GM23338 (cell line): ENCODE results near the gene ZEB1. TPM values are rescaled to one million over a fixed set of nuclear protein-coding genes. Genes with fewer than 3 reads are reported as not detected.

Experiments used
- ATAC-seq: fragments of 200-7000 bp; cut with Tn5 transposase; 3 replicates; pipeline ENCODE4 v1.9.1; 2020
- DNase-seq: peaks from one replicate; pipeline ENCODE4 v3.0.0-alpha.2; 2015; ENCODE audit warnings: low spot score
- H2AFZ ChIP-seq: fragments of 200-600 bp; sonication (generic); 2 replicates; pipeline ENCODE4 v1.8.0; 2016; ENCODE audit warnings: antibody characterized with exemption, mild to moderate bottlenecking, moderate library complexity
- H3F3A ChIP-seq: fragments of 200-600 bp; sonication (generic); replicated peaks from 2 replicates; pipeline ENCODE4 v1.8.0; 2017; ENCODE audit warnings: antibody characterized with exemption, mixed run types, low read depth
- H3K27ac ChIP-seq: fragments of 200-600 bp; sonication (generic); 2 replicates; pipeline ENCODE4 v1.6.1; 2016; ENCODE audit warnings: low read depth
- H3K27me3 ChIP-seq: fragments of 200-600 bp; sonication (generic); 2 replicates; pipeline ENCODE4 v1.8.0; 2016; ENCODE audit warnings: mild to moderate bottlenecking, mixed run types, moderate library complexity; ENCODE audit not compliant: insufficient read depth
- H3K36me3 ChIP-seq: fragments of 200-600 bp; sonication (generic); 2 replicates; pipeline ENCODE4 v1.8.0; 2016; ENCODE audit warnings: mild to moderate bottlenecking; ENCODE audit not compliant: insufficient read depth
- H3K4me1 ChIP-seq: fragments of 200-600 bp; sonication (generic); 2 replicates; pipeline ENCODE4 v1.8.0; 2016; ENCODE audit warnings: mild to moderate bottlenecking, moderate library complexity; ENCODE audit not compliant: insufficient read depth
- H3K4me2 ChIP-seq: fragments of 200-600 bp; sonication (generic); 2 replicates; pipeline ENCODE4 v1.7.1; 2017; ENCODE audit warnings: mixed run types
- H3K4me3 ChIP-seq: fragments of 200-600 bp; sonication (generic); 2 replicates; pipeline ENCODE4 v1.6.1; 2016; ENCODE audit warnings: mixed run types
- H3K79me2 ChIP-seq: fragments of 200-600 bp; sonication (generic); replicated peaks from 2 replicates; pipeline ENCODE4 v1.8.0; 2017; ENCODE audit warnings: mild to moderate bottlenecking; ENCODE audit not compliant: insufficient read depth
- H3K9me2 ChIP-seq: fragments of 200-600 bp; sonication (generic); 2 replicates; pipeline ENCODE4 v1.8.0; 2017; ENCODE audit not compliant: insufficient read depth
- H4K20me1 ChIP-seq: fragments of 200-600 bp; sonication (generic); replicated peaks from 2 replicates; pipeline ENCODE4 v1.8.0; 2017; ENCODE audit warnings: mild to moderate bottlenecking; ENCODE audit not compliant: insufficient read depth
- H3K27ac Mint-ChIP-seq: 2 replicates; pipeline ENCODE4 v1.8.0; 2020; ENCODE audit warnings: inconsistent platforms, mild to moderate bottlenecking, moderate library complexity, mixed read lengths
- H3K27me3 Mint-ChIP-seq: 3 replicates; pipeline ENCODE4 v1.8.0; 2022; ENCODE audit warnings: low read depth, mild to moderate bottlenecking, moderate library complexity, mixed read lengths, inconsistent platforms; ENCODE audit not compliant: insufficient read depth, poor library complexity
- H3K36me3 Mint-ChIP-seq: 3 replicates; pipeline ENCODE4 v1.8.0; 2021; ENCODE audit warnings: low read depth, mild to moderate bottlenecking, inconsistent platforms, moderate library complexity, mixed read lengths
- H3K4me1 Mint-ChIP-seq: 3 replicates; pipeline ENCODE4 v1.8.0; 2020; ENCODE audit warnings: mild to moderate bottlenecking, inconsistent platforms, mixed read lengths
- H3K4me3 Mint-ChIP-seq: 3 replicates; pipeline ENCODE4 v1.8.0; 2021; ENCODE audit warnings: moderate library complexity, mild to moderate bottlenecking, inconsistent platforms, mixed read lengths
- H3K9me3 Mint-ChIP-seq: 3 replicates; pipeline ENCODE4 v1.8.0; 2020; ENCODE audit warnings: moderate library complexity, mild to moderate bottlenecking, inconsistent platforms, mixed read lengths
- EZH2 ChIP-seq: fragments of 200-600 bp; sonication (generic); IDR thresholded peaks from one replicate; pipeline ENCODE4 v1.8.0; 2017; ENCODE audit warnings: antibody characterized with exemption, mild to moderate bottlenecking, low read depth; ENCODE audit not compliant: unreplicated experiment
- JUNB ChIP-seq: IDR thresholded peaks from one replicate; pipeline ENCODE4 v1.6.1; 2016; ENCODE audit warnings: antibody characterized with exemption; ENCODE audit not compliant: unreplicated experiment
- NANOG ChIP-seq: IDR thresholded peaks from 2 replicates; pipeline ENCODE4 v1.6.1; 2016; ENCODE audit warnings: antibody characterized with exemption, borderline replicate concordance
- STAT1 ChIP-seq: IDR thresholded peaks from one replicate; pipeline ENCODE4 v1.6.1; 2016; ENCODE audit warnings: antibody characterized with exemption; ENCODE audit not compliant: unreplicated experiment
- ZNF114 ChIP-seq: fragments of 250-450 bp; sonication (Bioruptor Pico); IDR thresholded peaks from 2 replicates; pipeline ENCODE4 v1.5.0; 2020; ENCODE audit warnings: mild to moderate bottlenecking, moderate library complexity
- ZNF331 ChIP-seq: fragments of 250-450 bp; sonication (Bioruptor Pico); IDR thresholded peaks from 2 replicates; pipeline ENCODE4 v1.5.0; 2020; ENCODE audit warnings: low read depth, mild to moderate bottlenecking, moderate library complexity
- polyA plus RNA-seq: library from polyadenylated mRNA; unstranded; fragments of >200 nt; fragmentation: Nextera tagmentation; extraction: Ambion mirVana; gene quantifications from 2 replicates; pipeline ENCODE4 v1.2.1, GENCODE V29; 2016
- total RNA-seq: library from RNA; depleted of rRNA; stranded (reverse); fragments of >200 nt; shearing (Covaris generic); gene quantifications from 2 replicates; pipeline ENCODE4 v1.2.3, GENCODE V29; 2014
- TF ChIP-seq, protein P1 (sequence below), 2 experiments: fragments of 200-600 bp in 1 of 2; sonication (generic) in 1 of 2; conservative IDR thresholded peaks; 2 replicates each; pipeline versions ENCODE4 v1.5.1 to v1.6.1; 2016 to 2017; ENCODE audit warnings: antibody characterized with exemption in 2 of 2, low read depth in 2 of 2, mild to moderate bottlenecking in 2 of 2, moderate library complexity in 1 of 2

Gene ZEB1
- total and polyA plus RNA-seq, 2 experiments from 2014 or later = 0.16 to 0.45 TPM

DNA sequence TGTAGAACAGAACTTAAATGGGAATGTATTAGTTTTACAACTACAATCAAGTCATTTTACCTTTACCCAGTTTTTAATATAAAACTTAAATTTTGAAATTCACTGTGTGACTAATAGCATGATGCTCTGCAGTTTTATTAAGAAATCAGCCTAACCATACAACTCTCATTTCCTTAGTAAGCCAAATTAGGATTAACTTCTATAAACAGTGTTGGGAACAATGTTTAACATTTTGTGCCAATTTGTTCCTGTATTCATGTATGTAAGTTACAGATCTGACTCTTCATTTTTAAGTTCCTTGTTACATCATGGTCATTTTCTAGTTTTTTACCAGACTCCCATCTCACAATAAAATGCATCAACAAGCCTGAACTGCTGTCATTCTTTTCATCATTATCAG, 209.8 kb downstream of the ZEB1 start:
- no peaks in the 10 kb centered on the region for H4K20me1 ChIP-seq
- H3K27ac ChIP-seq = no peak overlapping the region
- H3K4me2 ChIP-seq = no peak overlapping the region
- no peaks in the 10 kb centered on the region for H3K79me2 ChIP-seq
- H3K27me3 ChIP-seq = no peaks in the 10 kb centered on the region
- Mint-ChIP-seq H3K4me3 (no peak overlapping the region), H3K27me3 (no peaks in the 10 kb centered on the region), H3K27ac (no peak overlapping the region), H3K36me3 (no peaks in the 10 kb centered on the region), H3K9me3 (no peaks in the 10 kb centered on the region), H3K4me1 (peaks cover 5% of the 10 kb centered on the region; the same call in 2 of the 3 replicates)
- no peak for TF ChIP-seq EZH2
- no peak for TF ChIP-seq ZNF114 (CRISPR knock-in tag)
- TF ChIP-seq, protein P1, sequence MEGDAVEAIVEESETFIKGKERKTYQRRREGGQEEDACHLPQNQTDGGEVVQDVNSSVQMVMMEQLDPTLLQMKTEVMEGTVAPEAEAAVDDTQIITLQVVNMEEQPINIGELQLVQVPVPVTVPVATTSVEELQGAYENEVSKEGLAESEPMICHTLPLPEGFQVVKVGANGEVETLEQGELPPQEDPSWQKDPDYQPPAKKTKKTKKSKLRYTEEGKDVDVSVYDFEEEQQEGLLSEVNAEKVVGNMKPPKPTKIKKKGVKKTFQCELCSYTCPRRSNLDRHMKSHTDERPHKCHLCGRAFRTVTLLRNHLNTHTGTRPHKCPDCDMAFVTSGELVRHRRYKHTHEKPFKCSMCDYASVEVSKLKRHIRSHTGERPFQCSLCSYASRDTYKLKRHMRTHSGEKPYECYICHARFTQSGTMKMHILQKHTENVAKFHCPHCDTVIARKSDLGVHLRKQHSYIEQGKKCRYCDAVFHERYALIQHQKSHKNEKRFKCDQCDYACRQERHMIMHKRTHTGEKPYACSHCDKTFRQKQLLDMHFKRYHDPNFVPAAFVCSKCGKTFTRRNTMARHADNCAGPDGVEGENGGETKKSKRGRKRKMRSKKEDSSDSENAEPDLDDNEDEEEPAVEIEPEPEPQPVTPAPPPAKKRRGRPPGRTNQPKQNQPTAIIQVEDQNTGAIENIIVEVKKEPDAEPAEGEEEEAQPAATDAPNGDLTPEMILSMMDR (conservative IDR thresholded peaks at IDR 0.05; ENCODE audit: low read depth in 2 of 2) = no peak
- no peaks in the 10 kb centered on the region for H3K36me3 ChIP-seq
- H3F3A ChIP-seq = no peaks in the 10 kb centered on the region
- peaks cover 4% of the 10 kb centered on the region; the same call in 1 of the 2 replicates for H3K4me1 ChIP-seq
- no peaks in the 10 kb centered on the region for H3K9me2 ChIP-seq
- DNase-seq = no peak
- H2AFZ ChIP-seq = no peak overlapping the region
- no peak for ATAC-seq
- H3K4me3 ChIP-seq = no peak overlapping the region

DNA sequence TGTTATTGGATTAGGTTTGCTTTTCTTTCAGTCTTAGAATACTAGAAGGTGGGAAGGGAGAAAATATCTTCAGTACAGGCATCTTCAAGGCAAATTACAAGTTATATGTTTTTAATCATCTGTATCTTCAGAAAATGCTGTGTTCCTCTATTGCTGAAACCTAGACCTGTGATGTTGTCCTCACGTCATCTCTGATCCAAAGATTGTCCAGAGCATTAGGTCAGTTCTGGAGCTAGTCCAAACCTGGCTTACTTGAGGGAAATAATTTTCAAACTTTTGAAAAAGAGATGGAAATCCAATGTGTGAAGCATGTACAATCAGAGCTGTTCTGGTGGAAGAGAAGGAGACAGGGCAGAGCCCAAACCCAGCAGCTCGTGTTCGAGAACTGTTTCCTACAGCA, 217.3 kb downstream of the ZEB1 start:
- TF ChIP-seq STAT1 = no peak
- no peaks in the 10 kb centered on the region for H3K36me3 Mint-ChIP-seq
- H3K4me3 Mint-ChIP-seq = no peak overlapping the region

DNA sequence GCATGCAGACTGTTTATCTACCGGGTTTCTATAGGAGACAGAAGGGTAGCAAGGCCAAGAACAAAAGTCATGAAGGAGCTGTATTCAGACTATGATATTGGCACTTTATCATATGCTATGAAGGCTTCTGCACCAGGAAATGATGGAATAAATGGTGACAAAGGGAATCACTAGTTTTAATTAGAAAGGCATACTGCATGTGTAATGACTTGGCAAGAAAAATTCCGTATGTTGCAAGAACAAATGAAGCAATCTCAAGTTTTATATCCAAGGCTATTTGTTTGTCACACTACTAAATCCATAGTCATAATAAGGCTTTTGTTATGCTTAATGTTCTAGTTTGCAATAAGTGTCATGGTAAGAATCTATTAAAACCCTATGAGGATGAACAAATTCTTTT, 230.9 kb downstream of the ZEB1 start:
- peaks cover 35% of the 10 kb centered on the region for H3K9me3 Mint-ChIP-seq
- H3K27ac ChIP-seq = no peak overlapping the region
- DNase-seq (no peak), ATAC-seq (no peak)
- no peak overlapping the region for H3K4me3 Mint-ChIP-seq
- peaks cover 22% of the 10 kb centered on the region for H3K36me3 Mint-ChIP-seq
- H3K4me3 ChIP-seq = no peak overlapping the region
- H2AFZ ChIP-seq = no peak overlapping the region
- H3K36me3 ChIP-seq = no peaks in the 10 kb centered on the region; the same call in 1 of the 2 replicates
- H3F3A ChIP-seq = no peaks in the 10 kb centered on the region
- no peaks in the 10 kb centered on the region for H4K20me1 ChIP-seq
- peaks cover 2% of the 10 kb centered on the region for H3K27me3 Mint-ChIP-seq
- H3K4me1 Mint-ChIP-seq = no peaks in the 10 kb centered on the region
- H3K4me2 ChIP-seq = no peak overlapping the region
- H3K27ac Mint-ChIP-seq = no peak overlapping the region
- no peaks in the 10 kb centered on the region for H3K4me1 ChIP-seq
- H3K79me2 ChIP-seq = no peaks in the 10 kb centered on the region
- H3K9me2 ChIP-seq = no peaks in the 10 kb centered on the region; the same call in 1 of the 2 replicates
- no peaks in the 10 kb centered on the region for H3K27me3 ChIP-seq
- TF ChIP-seq ZNF114 (CRISPR knock-in tag) = no peak
- TF ChIP-seq EZH2 = no peak
- TF ChIP-seq, protein P1 (conservative IDR thresholded peaks at IDR 0.05; ENCODE audit: low read depth in 2 of 2) = no peak
- no peak for TF ChIP-seq NANOG
- TF ChIP-seq ZNF331 = no peak
- no peak for TF ChIP-seq JUNB
- TF ChIP-seq STAT1 = no peak

More for the DNA sequence above, 217.3 kb downstream of the ZEB1 start:
- no peak overlapping the region; the same call in 1 of the 2 replicates for H2AFZ ChIP-seq
- Mint-ChIP-seq H3K27ac (no peak overlapping the region), H3K27me3 (no peaks in the 10 kb centered on the region), H3K9me3 (no peaks in the 10 kb centered on the region; the same call in 2 of the 3 replicates), H3K4me1 (no peaks in the 10 kb centered on the region)
- H3K27me3 ChIP-seq = no peaks in the 10 kb centered on the region
- H4K20me1 ChIP-seq = no peaks in the 10 kb centered on the region
- DNase-seq (no peak), ATAC-seq (no peak)
- no peaks in the 10 kb centered on the region for H3K36me3 ChIP-seq
- no peak overlapping the region for H3K4me3 ChIP-seq
- H3K9me2 ChIP-seq = no peaks in the 10 kb centered on the region; the same call in 1 of the 2 replicates
- H3K4me2 ChIP-seq = no peak overlapping the region
- no peaks in the 10 kb centered on the region for H3F3A ChIP-seq
- no peaks in the 10 kb centered on the region for H3K4me1 ChIP-seq
- H3K27ac ChIP-seq = no peak overlapping the region
- no peaks in the 10 kb centered on the region for H3K79me2 ChIP-seq
